Keratinocyte (primary cell): ENCODE results near the gene KCNQ1OT1. TPM values are rescaled to one million over a fixed set of nuclear protein-coding genes. Genes with fewer than 3 reads are reported as not detected.

ENCODE experiments used
- DNase-seq: peaks from one replicate; pipeline ENCODE4 v3.0.0-alpha.2; 2011; ENCODE audit warnings: low read depth, missing footprints, low spot score
- FAIRE-seq: peaks from 2 replicates; lab custom pipeline; 2011; peaks lifted over from hg19 to GRCh38; lab: Jason Lieb, UNC
- H2AFZ ChIP-seq: 2 replicates; pipeline ENCODE4 v1.6.0; 2012; ENCODE audit warnings: low read length, control low read depth, inconsistent platforms; ENCODE audit not compliant: control insufficient read depth
- H3K27ac ChIP-seq: 2 replicates; pipeline ENCODE4 v1.5.1; 2011; ENCODE audit warnings: low read length; ENCODE audit not compliant: control insufficient read depth, insufficient read depth
- H3K27me3 ChIP-seq: 3 replicates; pipeline ENCODE4 v1.6.0; 2011; ENCODE audit warnings: low read length; ENCODE audit not compliant: control insufficient read depth, insufficient read depth; ENCODE audit errors: extremely low read depth
- H3K36me3 ChIP-seq, 2 experiments: 2 replicates in 1 of 2; 3 replicates in 1 of 2; pipeline ENCODE4 v1.5.1; 2011; ENCODE audit warnings: low read length in 2 of 2, mild to moderate bottlenecking in 1 of 2; ENCODE audit not compliant: control insufficient read depth in 2 of 2, insufficient read depth in 2 of 2; ENCODE audit errors: extremely low read depth in 1 of 2
- H3K4me1 ChIP-seq: 3 replicates; pipeline ENCODE4 v1.5.1; 2011; ENCODE audit warnings: low read length; ENCODE audit not compliant: control insufficient read depth, insufficient read depth; ENCODE audit errors: extremely low read depth
- H3K4me2 ChIP-seq: 3 replicates; pipeline ENCODE4 v1.6.0; 2011; ENCODE audit warnings: low read depth, low read length; ENCODE audit not compliant: control insufficient read depth, insufficient read depth; ENCODE audit errors: extremely low read depth
- H3K4me3 ChIP-seq, 3 experiments: fragments of 200-600 bp in 1 of 3; sonication (generic) in 1 of 3; 2 replicates in 2 of 3; 3 replicates in 1 of 3; pipeline ENCODE4 v1.5.1; 2011 to 2016; ENCODE audit warnings: low read length in 3 of 3, mild to moderate bottlenecking in 3 of 3, control low read depth in 2 of 3, inconsistent platforms in 1 of 3, low read depth in 1 of 3, mixed read lengths in 1 of 3, mixed run types in 1 of 3, moderate library complexity in 1 of 3; ENCODE audit not compliant: control insufficient read depth in 2 of 3, insufficient read depth in 2 of 3; ENCODE audit errors: extremely low read depth in 1 of 3
- H3K79me2 ChIP-seq: 2 replicates; pipeline ENCODE4 v1.6.0; 2012; ENCODE audit warnings: low read length; ENCODE audit not compliant: control insufficient read depth, insufficient read depth
- H3K9ac ChIP-seq: 3 replicates; pipeline ENCODE4 v1.6.0; 2011; ENCODE audit warnings: low read length; ENCODE audit not compliant: control insufficient read depth, insufficient read depth; ENCODE audit errors: extremely low read depth
- H3K9me1 ChIP-seq: 3 replicates; pipeline ENCODE4 v1.6.0; 2011; ENCODE audit warnings: low read length; ENCODE audit not compliant: control insufficient read depth, insufficient read depth; ENCODE audit errors: extremely low read depth
- H3K9me3 ChIP-seq: 2 replicates; pipeline ENCODE4 v1.5.1; 2012; ENCODE audit warnings: low read depth, low read length; ENCODE audit not compliant: control insufficient read depth
- H4K20me1 ChIP-seq: 3 replicates; pipeline ENCODE4 v1.6.0; 2011; ENCODE audit warnings: low read length; ENCODE audit not compliant: control insufficient read depth, insufficient read depth; ENCODE audit errors: extremely low read depth
- CTCF ChIP-seq, 3 experiments: IDR thresholded peaks in 1 of 3; conservative IDR thresholded peaks in 1 of 3; optimal IDR thresholded peaks in 1 of 3; 2 replicates in 2 of 3; 3 replicates in 1 of 3; pipeline versions ENCODE3 to v1.5.1; 2011; ENCODE audit warnings: low read length in 3 of 3, mild to moderate bottlenecking in 3 of 3, moderate library complexity in 2 of 3, control low read depth in 1 of 3, inconsistent platforms in 1 of 3; ENCODE audit not compliant: insufficient read depth in 2 of 3; ENCODE audit errors: extremely low read depth in 1 of 3
- EZH2 ChIP-seq: IDR thresholded peaks from one replicate; pipeline ENCODE4 v1.6.1; 2012; ENCODE audit warnings: inconsistent platforms, mild to moderate bottlenecking, low read length, moderate library complexity
- dilution Hi-C: fragments of 300-500 bp; cut with MboI; formaldehyde crosslinking; loops from one replicate; pipeline ENCODE4 v1.7.0; 2020; ENCODE audit warnings: low sequenced_read_pairs; ENCODE audit not compliant: extremely low pct_ligation_motif_present
- polyA plus RNA-seq, 5 experiments: library from polyadenylated mRNA; depleted of rRNA in 3 of 5; stranded (reverse) in 3 of 5; stranded (forward) in 1 of 5; unstranded in 1 of 5; fragments of >200 nt; gene quantifications; 1 replicate in 1 of 5; 2 replicates in 3 of 5; 3 replicates in 1 of 5; pipeline versions ENCODE4 v1.2.1 to v1.2.3, GENCODE V29; 2011 to 2012; ENCODE audit warnings: missing spikeins in 2 of 5, low read depth in 1 of 5, low replicate concordance in 1 of 5

Gene KCNQ1OT1
- polyA plus RNA-seq, 1 donor (not counting 4 experiments of a cell fraction or from before 2014, with no cell fraction given): 0.07 TPM

- no peaks in the 10 kb centered on the region for H3K9me1 ChIP-seq
- H3K27me3 ChIP-seq: no peaks in the 10 kb centered on the region
- no peak overlapping the region for H2AFZ ChIP-seq
- no peaks in the 10 kb centered on the region for H3K9me3 ChIP-seq
- no peaks in the 10 kb centered on the region for H3K79me2 ChIP-seq
- H3K36me3 ChIP-seq: no peaks in the 10 kb centered on the region
- no peak overlapping the region for H3K4me3 ChIP-seq
- dilution Hi-C loops: no loop called here
- DNase-seq (no peak), FAIRE-seq (no peak)
- no peaks in the 10 kb centered on the region for H4K20me1 ChIP-seq
- no peak overlapping the region for H3K9ac ChIP-seq
- no peaks in the 10 kb centered on the region for H3K4me1 ChIP-seq
- TF ChIP-seq CTCF (optimal IDR thresholded peaks at IDR 0.05 in 1 of 3, IDR thresholded peaks at IDR 0.05 in 1 of 3, conservative IDR thresholded peaks at IDR 0.05 in 1 of 3; ENCODE audit: extremely low read depth in 1 of 3, insufficient read depth in 2 of 3, low read length in 3 of 3) (no peak), EZH2 (no peak)
- H3K4me2 ChIP-seq: no peak overlapping the region
- no peak overlapping the region for H3K27ac ChIP-seq
Measured at GRCh38 chr11:2685566-2686359, 14.0 kb downstream of the KCNQ1OT1 start.

GRCh38 chr11:2685051-2685450 is 14.7 kb downstream of the KCNQ1OT1 start:
- no peaks in the 10 kb centered on the region for H3K36me3 ChIP-seq
- DNase-seq (no peak), FAIRE-seq (no peak)
- TF ChIP-seq CTCF (optimal IDR thresholded peaks at IDR 0.05 in 1 of 3, IDR thresholded peaks at IDR 0.05 in 1 of 3, conservative IDR thresholded peaks at IDR 0.05 in 1 of 3; ENCODE audit: extremely low read depth in 1 of 3, insufficient read depth in 2 of 3, low read length in 3 of 3) (no peak), EZH2 (no peak)
- H3K9me3 ChIP-seq: no peaks in the 10 kb centered on the region
- H3K4me3 ChIP-seq: no peak overlapping the region
- no peak overlapping the region for H2AFZ ChIP-seq
- H3K9me1 ChIP-seq: no peaks in the 10 kb centered on the region
- H3K27me3 ChIP-seq: no peaks in the 10 kb centered on the region
- H3K4me2 ChIP-seq: no peak overlapping the region
- H3K9ac ChIP-seq: no peak overlapping the region
- H3K79me2 ChIP-seq: no peaks in the 10 kb centered on the region
- no peaks in the 10 kb centered on the region for H3K4me1 ChIP-seq
- H3K27ac ChIP-seq: no peak overlapping the region
- no peaks in the 10 kb centered on the region for H4K20me1 ChIP-seq
- dilution Hi-C loops: no loop called here
